ENCODE measurements around the gene NRDE2.

The NRDE2 gene

DNA sequence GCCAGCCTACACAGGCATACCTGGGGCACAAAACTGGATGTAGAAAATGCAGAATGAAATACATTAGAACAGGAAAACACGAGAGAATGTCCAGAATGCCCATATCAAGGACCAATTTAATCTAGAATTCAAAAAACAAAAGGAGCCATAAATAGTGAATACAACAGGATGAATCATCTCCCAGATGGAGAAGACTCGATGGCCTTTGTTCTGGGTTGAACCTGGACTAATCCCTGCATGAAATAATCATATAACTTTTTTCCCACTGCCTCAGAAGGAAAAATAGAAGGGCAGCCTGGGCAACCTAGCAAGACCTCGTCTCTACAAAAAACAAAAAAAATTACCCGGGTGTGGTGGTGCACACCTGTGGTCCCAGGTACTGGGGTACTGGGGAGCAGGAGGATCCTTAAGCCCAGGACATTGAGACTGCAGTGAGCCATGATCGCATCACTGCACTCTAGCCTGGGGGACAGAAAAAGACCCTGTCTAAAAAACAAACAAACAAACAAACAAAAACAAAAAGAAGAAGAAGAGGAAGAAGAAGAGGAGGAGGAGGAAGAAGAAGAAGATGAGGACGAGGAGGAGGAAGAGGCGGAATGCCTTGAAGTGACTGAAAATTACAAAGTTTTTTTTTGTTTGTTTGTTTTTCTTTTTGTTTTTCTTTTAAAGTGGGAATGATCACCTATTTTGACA, 30.3 kb upstream of the NRDE2 start:
- H3K36me3 ChIP-seq (replicated peaks; ENCODE audit: insufficient read depth, low read length), result no peaks in the 10 kb centered on the region
- no peak for DNase-seq
- no peak overlapping the region for H3K27ac ChIP-seq (ENCODE audit: low read length)
- H3K27me3 ChIP-seq (replicated peaks; ENCODE audit: insufficient read depth, low read length), result no peaks in the 10 kb centered on the region
- H3K4me2 ChIP-seq (ENCODE audit: low read depth, low read length), result no peak overlapping the region
- H2AFZ ChIP-seq (ENCODE audit: low read length), result no peak overlapping the region
- H3K9me3 ChIP-seq (replicated peaks; ENCODE audit: insufficient read depth, low read length), result no peaks in the 10 kb centered on the region
- no peak overlapping the region for H3K4me3 ChIP-seq (ENCODE audit: low read length)
- no peaks in the 10 kb centered on the region for H3F3A ChIP-seq (ENCODE audit: insufficient read depth, low read length)
- no peaks in the 10 kb centered on the region for H4K20me1 ChIP-seq (ENCODE audit: insufficient read depth, low read length)
- no peak overlapping the region for H3K9ac ChIP-seq (ENCODE audit: low read length)
- H3K4me1 ChIP-seq (ENCODE audit: low read length), result no peaks in the 10 kb centered on the region
- H3K9me2 ChIP-seq (replicated peaks; ENCODE audit: insufficient read depth, low read length), result no peaks in the 10 kb centered on the region
- TF ChIP-seq, protein P1, sequence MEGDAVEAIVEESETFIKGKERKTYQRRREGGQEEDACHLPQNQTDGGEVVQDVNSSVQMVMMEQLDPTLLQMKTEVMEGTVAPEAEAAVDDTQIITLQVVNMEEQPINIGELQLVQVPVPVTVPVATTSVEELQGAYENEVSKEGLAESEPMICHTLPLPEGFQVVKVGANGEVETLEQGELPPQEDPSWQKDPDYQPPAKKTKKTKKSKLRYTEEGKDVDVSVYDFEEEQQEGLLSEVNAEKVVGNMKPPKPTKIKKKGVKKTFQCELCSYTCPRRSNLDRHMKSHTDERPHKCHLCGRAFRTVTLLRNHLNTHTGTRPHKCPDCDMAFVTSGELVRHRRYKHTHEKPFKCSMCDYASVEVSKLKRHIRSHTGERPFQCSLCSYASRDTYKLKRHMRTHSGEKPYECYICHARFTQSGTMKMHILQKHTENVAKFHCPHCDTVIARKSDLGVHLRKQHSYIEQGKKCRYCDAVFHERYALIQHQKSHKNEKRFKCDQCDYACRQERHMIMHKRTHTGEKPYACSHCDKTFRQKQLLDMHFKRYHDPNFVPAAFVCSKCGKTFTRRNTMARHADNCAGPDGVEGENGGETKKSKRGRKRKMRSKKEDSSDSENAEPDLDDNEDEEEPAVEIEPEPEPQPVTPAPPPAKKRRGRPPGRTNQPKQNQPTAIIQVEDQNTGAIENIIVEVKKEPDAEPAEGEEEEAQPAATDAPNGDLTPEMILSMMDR (IDR thresholded peaks at IDR 0.05; ENCODE audit: low read length), result no peak
- TF ChIP-seq EZH2 (optimal IDR thresholded peaks at IDR 0.05; ENCODE audit: low read depth, low read length) (no peak), EZH2phosphoT487 (IDR thresholded peaks at IDR 0.05; ENCODE audit: low read length) (no peak)
- H3K79me2 ChIP-seq (ENCODE audit: low read length), result no peaks in the 10 kb centered on the region

DNA sequence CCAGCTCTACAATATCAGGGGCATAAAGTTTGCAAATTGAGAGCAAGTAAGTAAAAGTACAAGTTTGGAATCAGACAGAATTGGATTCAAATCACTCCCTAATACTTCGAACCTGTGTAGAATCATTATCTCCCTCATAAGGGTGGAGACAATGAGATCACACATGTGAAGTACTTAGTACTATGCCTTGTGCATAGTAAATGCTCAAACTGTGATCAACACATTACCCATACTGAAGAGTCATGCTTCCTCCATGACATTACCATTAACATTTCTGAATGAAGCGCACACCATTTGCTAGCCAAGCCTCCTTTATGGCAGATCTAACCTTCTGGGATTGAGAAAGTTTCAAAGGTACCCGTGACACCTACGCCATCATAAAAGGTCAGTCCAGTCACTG, 26.6 kb upstream of the NRDE2 start:
- Histone ChIP-seq H3K9me3 (replicated peaks; ENCODE audit: insufficient read depth, low read length) (no peaks in the 10 kb centered on the region), H3K36me3 (replicated peaks; ENCODE audit: insufficient read depth, low read length) (no peaks in the 10 kb centered on the region), H4K20me1 (ENCODE audit: insufficient read depth, low read length) (no peaks in the 10 kb centered on the region), H3K27me3 (replicated peaks; ENCODE audit: insufficient read depth, low read length) (no peaks in the 10 kb centered on the region), H3K4me2 (ENCODE audit: low read depth, low read length) (no peak overlapping the region), H3K4me1 (ENCODE audit: low read length) (no peaks in the 10 kb centered on the region), H3K79me2 (ENCODE audit: low read length) (no peaks in the 10 kb centered on the region), H3F3A (ENCODE audit: insufficient read depth, low read length) (no peaks in the 10 kb centered on the region), H3K27ac (ENCODE audit: low read length) (no peak overlapping the region), H3K9ac (ENCODE audit: low read length) (no peak overlapping the region), H3K4me3 (ENCODE audit: low read length) (no peak overlapping the region), H2AFZ (ENCODE audit: low read length) (no peak overlapping the region), H3K9me2 (replicated peaks; ENCODE audit: insufficient read depth, low read length) (no peaks in the 10 kb centered on the region)
- TF ChIP-seq EZH2phosphoT487 (IDR thresholded peaks at IDR 0.05; ENCODE audit: low read length) (no peak), EZH2 (optimal IDR thresholded peaks at IDR 0.05; ENCODE audit: low read depth, low read length) (no peak)
- TF ChIP-seq, protein P1 (IDR thresholded peaks at IDR 0.05; ENCODE audit: low read length), result no peak
- DNase-seq, result no peak

GRCh38 chr14:90356925-90357324, 25.2 kb upstream of the NRDE2 start:
- Histone ChIP-seq H3K4me2 (ENCODE audit: low read depth, low read length) (no peak overlapping the region), H3K36me3 (replicated peaks; ENCODE audit: insufficient read depth, low read length) (no peaks in the 10 kb centered on the region), H3K27ac (ENCODE audit: low read length) (no peak overlapping the region), H3K9me3 (replicated peaks; ENCODE audit: insufficient read depth, low read length) (no peaks in the 10 kb centered on the region), H3K79me2 (ENCODE audit: low read length) (no peaks in the 10 kb centered on the region), H3F3A (ENCODE audit: insufficient read depth, low read length) (no peaks in the 10 kb centered on the region), H3K9me2 (replicated peaks; ENCODE audit: insufficient read depth, low read length) (no peaks in the 10 kb centered on the region), H3K4me3 (ENCODE audit: low read length) (no peak overlapping the region), H2AFZ (ENCODE audit: low read length) (no peak overlapping the region), H4K20me1 (ENCODE audit: insufficient read depth, low read length) (no peaks in the 10 kb centered on the region), H3K4me1 (ENCODE audit: low read length) (no peaks in the 10 kb centered on the region), H3K27me3 (replicated peaks; ENCODE audit: insufficient read depth, low read length) (no peaks in the 10 kb centered on the region), H3K9ac (ENCODE audit: low read length) (no peak overlapping the region)
- TF ChIP-seq EZH2 (optimal IDR thresholded peaks at IDR 0.05; ENCODE audit: low read depth, low read length) (no peak), EZH2phosphoT487 (IDR thresholded peaks at IDR 0.05; ENCODE audit: low read length) (no peak)
- TF ChIP-seq, protein P1 (IDR thresholded peaks at IDR 0.05; ENCODE audit: low read length), result no peak
- DNase-seq, result no peak

Data from MM.1S (cell line).